Right atrium auricular region (tissue), 2 donors: Measurements from ENCODE around the gene FOXS1. TPM values are rescaled to one million over a fixed set of nuclear protein-coding genes. Genes with fewer than 3 reads are reported as not detected.

Experiments used
- DNase-seq: peaks from one replicate; pipeline ENCODE4 v3.0.0-alpha.2; 2019; ENCODE audit warnings: low spot score
- H3K27ac ChIP-seq, 2 donors: fragments of 200-600 bp; sonication (generic); 1 replicate in 1 of 2; 2 replicates in 1 of 2; pipeline ENCODE4 v1.5.1; 2016 to 2019
- H3K27me3 ChIP-seq, 2 donors: fragments of 200-600 bp; sonication (generic); one replicate each; pipeline versions ENCODE4 v1.5.1 to v1.6.0; 2017 to 2019
- H3K36me3 ChIP-seq: fragments of 200-600 bp; sonication (generic); one replicate; pipeline ENCODE4 v1.5.1; 2016
- H3K4me1 ChIP-seq, 2 donors: fragments of 200-600 bp; sonication (generic); one replicate each; pipeline versions ENCODE4 v1.5.1 to v1.6.0; 2017 to 2019
- H3K4me3 ChIP-seq, 2 donors: fragments of 200-600 bp; sonication (generic); 1 replicate in 1 of 2; 2 replicates in 1 of 2; pipeline ENCODE4 v1.5.1; 2017 to 2019; ENCODE audit warnings: mild to moderate bottlenecking in 1 of 2, moderate library complexity in 1 of 2
- H3K9me3 ChIP-seq, 2 donors: fragments of 200-600 bp; sonication (generic); one replicate each; pipeline ENCODE4 v1.5.1; 2019
- total RNA-seq, 2 donors: library from RNA; depleted of rRNA; stranded (reverse); fragments of >200 nt; gene quantifications; one replicate each; pipeline ENCODE4 v1.1.0, GENCODE V29; 2016
- TF ChIP-seq, protein P1 (sequence below), 2 donors: fragments of 200-600 bp; sonication (generic); IDR thresholded peaks; one replicate each; pipeline ENCODE4 v1.5.1; 2019; ENCODE audit warnings: antibody characterized with exemption in 2 of 2

The FOXS1 gene
- total RNA-seq, 2 donors from 2014 or later, result 1.9 to 4.2 TPM

DNA sequence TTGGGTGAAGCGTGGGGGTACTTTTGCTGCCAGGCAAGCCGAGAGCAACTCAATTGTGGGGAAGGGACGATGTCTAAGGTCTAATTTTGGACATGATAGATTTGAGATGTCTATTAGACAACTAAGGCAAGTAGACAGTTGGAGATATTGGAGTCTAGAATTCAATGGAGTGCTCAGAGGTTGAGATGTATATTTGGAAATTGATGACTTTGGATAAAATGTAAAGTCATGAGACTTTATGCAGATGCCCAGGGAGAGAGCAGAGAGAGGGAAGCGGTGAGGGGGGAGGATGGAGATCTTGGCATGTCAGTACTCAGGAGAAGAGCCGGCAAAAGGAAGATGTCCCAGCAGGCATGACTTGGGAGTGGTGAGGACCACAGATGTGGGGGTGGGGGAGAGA is 19.3 kb downstream of the FOXS1 start:
- peaks cover 0 to 10% of the 10 kb centered on the region in 2 donors for H3K4me1 ChIP-seq
- H3K27ac ChIP-seq, result no peak overlapping the region
- no peak overlapping the region for H3K4me3 ChIP-seq
- H3K27me3 ChIP-seq, result no peaks in the 10 kb centered on the region
- TF ChIP-seq, protein P1, sequence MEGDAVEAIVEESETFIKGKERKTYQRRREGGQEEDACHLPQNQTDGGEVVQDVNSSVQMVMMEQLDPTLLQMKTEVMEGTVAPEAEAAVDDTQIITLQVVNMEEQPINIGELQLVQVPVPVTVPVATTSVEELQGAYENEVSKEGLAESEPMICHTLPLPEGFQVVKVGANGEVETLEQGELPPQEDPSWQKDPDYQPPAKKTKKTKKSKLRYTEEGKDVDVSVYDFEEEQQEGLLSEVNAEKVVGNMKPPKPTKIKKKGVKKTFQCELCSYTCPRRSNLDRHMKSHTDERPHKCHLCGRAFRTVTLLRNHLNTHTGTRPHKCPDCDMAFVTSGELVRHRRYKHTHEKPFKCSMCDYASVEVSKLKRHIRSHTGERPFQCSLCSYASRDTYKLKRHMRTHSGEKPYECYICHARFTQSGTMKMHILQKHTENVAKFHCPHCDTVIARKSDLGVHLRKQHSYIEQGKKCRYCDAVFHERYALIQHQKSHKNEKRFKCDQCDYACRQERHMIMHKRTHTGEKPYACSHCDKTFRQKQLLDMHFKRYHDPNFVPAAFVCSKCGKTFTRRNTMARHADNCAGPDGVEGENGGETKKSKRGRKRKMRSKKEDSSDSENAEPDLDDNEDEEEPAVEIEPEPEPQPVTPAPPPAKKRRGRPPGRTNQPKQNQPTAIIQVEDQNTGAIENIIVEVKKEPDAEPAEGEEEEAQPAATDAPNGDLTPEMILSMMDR (IDR thresholded peaks at IDR 0.05), result no peak
- no peaks in the 10 kb centered on the region for H3K9me3 ChIP-seq
- DNase-seq, result no peak
- no peaks in the 10 kb centered on the region for H3K36me3 ChIP-seq

DNA sequence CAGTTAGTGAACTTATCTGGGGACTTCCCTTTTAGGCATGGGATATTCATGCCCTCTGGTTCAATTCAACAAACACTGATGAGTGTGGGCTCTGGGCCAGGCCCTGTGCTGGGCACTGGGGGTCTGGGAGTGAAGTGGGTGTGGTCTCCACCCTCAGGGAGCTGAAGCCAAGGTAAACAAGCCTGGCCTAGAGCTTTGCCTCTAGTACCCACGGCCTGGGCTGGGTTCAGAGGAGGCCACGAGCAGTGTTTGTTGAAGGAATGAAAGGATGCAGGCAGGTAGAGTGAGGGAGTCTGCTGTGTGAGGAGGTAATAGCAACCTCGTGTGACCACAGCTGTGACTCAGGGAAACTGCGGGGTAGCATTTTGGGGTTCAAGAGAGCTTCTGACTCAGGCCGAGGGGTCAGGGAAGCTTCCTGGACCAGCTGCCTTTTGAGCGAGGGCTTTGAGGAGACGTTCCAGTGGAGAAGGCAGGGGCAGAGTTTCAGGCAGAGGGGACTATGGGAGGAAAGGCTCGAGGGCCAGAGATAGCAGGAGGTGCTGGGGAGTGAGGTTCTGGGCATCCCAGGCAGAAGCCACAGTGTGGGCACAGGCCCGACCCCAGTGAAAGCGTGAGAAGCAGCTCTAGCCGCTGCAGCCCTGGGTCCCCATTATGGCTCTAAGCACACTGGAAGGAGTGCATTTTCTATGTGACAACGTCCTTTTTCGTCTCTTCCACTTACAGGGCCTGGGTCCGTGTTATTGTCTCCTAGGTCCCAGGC is 20.7 kb downstream of the FOXS1 start:
- Histone ChIP-seq H3K9me3 (no peaks in the 10 kb centered on the region), H3K27me3 (no peaks in the 10 kb centered on the region), H3K27ac (no peak overlapping the region), H3K4me1 (peaks cover 0 to 10% of the 10 kb centered on the region in 2 donors), H3K4me3 (no peak overlapping the region), H3K36me3 (no peaks in the 10 kb centered on the region)
- DNase-seq, result no peak
- TF ChIP-seq, protein P1 (IDR thresholded peaks at IDR 0.05), result no peak

DNA sequence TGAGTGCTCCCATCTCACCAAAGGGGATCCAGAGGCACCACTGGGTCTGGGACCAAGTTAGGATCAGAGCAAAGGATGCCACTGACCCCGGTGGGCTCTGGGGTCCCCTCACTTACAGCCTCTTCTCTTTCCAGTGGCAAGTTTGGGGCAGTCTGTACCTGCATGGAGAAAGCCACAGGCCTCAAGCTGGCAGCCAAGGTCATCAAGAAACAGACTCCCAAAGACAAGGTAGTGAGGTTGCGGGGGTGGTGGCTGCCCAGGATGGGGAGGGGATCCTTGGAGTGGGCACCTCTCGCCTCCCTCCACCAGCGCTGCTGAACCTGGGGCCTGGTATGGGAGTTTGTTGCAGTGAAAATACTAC is 21.3 kb downstream of the FOXS1 start:
- H3K4me1 ChIP-seq, result peaks cover 0 to 10% of the 10 kb centered on the region in 2 donors
- DNase-seq, result no peak
- H3K9me3 ChIP-seq, result no peaks in the 10 kb centered on the region
- no peak overlapping the region for H3K4me3 ChIP-seq
- no peaks in the 10 kb centered on the region for H3K27me3 ChIP-seq
- H3K27ac ChIP-seq, result no peak overlapping the region
- H3K36me3 ChIP-seq, result no peaks in the 10 kb centered on the region
- TF ChIP-seq, protein P1 (IDR thresholded peaks at IDR 0.05), result no peak

DNA sequence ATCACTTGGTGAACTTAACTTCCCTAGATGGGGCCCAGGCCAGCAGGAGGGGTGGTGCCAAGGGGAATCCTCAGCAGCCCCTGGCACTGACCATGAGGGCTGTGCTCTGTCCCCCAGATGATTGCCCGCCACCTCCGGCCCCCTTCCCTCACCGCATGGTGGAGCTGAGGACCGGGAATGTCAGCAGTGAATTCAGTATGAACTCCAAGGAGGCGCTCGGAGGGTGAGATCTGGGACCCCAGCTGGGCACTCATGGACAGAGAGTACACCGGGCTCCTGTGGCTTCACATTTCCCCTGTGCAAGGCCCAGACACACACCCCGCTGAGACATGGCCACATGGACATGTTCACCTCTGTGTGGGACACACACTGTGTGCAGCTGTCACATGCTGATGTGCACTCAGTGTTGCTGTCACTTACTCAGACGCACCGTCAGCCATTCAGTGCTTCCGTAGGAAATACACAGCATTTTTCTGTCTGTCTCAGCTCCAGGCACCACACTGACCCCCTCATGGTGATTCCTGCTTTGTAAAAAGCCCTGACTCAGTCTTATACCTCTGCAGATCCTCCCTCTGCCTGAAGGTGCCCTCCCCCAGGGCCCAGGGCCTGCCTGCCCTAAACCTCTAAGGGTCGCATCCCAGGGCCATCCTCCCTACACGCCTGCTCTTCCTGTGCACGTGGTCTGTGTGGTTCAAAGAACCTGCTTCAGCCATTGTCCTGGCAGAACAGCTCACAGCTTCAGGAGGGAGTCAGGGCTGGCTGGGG is 21.9 kb downstream of the FOXS1 start:
- no peaks in the 10 kb centered on the region for H3K27me3 ChIP-seq
- H3K27ac ChIP-seq, result no peak overlapping the region
- peaks cover 0 to 10% of the 10 kb centered on the region in 2 donors for H3K4me1 ChIP-seq
- TF ChIP-seq, protein P1 (IDR thresholded peaks at IDR 0.05), result no peak
- no peak for DNase-seq
- H3K36me3 ChIP-seq, result no peaks in the 10 kb centered on the region
- no peak overlapping the region for H3K4me3 ChIP-seq
- H3K9me3 ChIP-seq, result no peaks in the 10 kb centered on the region

DNA sequence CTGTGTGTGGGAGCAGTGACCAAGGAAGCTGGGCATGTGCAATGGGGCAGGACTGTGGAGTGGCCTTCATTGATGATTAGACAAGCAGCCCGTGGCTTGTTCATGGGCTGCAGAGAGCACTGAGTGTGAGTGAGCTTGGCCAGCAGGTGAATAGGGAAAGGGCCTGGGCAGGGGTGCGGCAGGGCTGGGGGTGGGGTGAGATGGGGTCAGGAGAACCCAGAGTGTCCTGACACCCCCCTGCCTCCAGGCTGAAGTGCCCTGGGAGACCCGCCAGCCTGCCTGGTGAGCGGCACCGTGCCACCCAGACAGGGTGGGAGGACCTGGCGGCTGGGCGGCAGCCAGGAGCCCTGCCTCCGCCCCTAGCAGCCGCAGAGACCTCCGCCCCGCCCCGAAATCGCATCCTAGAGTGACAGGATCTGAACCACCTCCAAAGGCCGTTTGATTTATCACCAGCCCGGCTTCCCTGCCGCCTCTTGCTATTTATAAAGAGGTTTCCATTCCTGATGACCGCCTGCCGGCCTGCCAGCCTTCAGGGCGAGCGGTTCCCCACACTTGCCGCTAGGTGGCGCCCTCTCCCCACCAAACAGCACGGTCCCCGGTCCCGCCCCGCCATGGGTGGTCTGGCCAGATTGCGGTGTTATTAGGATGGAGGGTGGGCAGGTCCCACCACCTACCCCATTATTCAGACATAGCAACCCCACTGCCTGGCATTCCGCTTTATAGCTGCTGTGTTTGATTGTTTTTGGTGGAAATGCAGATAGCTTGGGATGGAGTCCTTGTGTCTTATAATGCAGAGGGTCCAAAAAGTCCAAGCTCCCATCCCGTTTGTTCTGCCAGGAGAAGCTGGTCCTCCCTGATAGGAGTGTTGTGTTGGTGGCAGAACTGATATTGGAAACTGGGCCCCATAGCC is 22.7 kb downstream of the FOXS1 start:
- H3K4me1 ChIP-seq, result peaks cover 0 to 10% of the 10 kb centered on the region in 2 donors

More for the DNA sequence above, 22.7 kb downstream of the FOXS1 start:
- H3K9me3 ChIP-seq, result no peaks in the 10 kb centered on the region
- peak; percentile 77 for DNase-seq
- peak overlapping the region in 1 of 2 donors; percentile 18 for H3K4me3 ChIP-seq
- peak overlapping the region; percentile 61 to 62 for H3K27ac ChIP-seq
- TF ChIP-seq, protein P1 (IDR thresholded peaks at IDR 0.05), result peak; percentile 97 to 99
- no peaks in the 10 kb centered on the region for H3K36me3 ChIP-seq
- no peaks in the 10 kb centered on the region for H3K27me3 ChIP-seq
